Hematopoietic multipotent progenitor cell treated with erythropoietin and hydrocortisone succinate and interleukin-3 and kit ligand, for 17 days (in vitro differentiated cells): ENCODE results near the gene LGMN.

ENCODE experiments used
- DNase-seq: peaks from one replicate; pipeline ENCODE4 v3.0.0-alpha.2; 2015; ENCODE audit warnings: low spot score

Gene LGMN

GRCh38 chr14:92675976-92676375, 72.5 kb downstream of the LGMN start:
- no peak for DNase-seq

- DNase-seq, result no peak
Measured at GRCh38 chr14:92675421-92675820, 73.0 kb downstream of the LGMN start.

GRCh38 chr14:92673601-92674150, 74.8 kb downstream of the LGMN start:
- DNase-seq, result no peak

GRCh38 chr14:92670643-92671366, 77.6 kb downstream of the LGMN start:
- no peak for DNase-seq

- DNase-seq, result peak; percentile 85
Measured at GRCh38 chr14:92670160-92670559, 78.3 kb downstream of the LGMN start.

GRCh38 chr14:92668276-92668973, 80.0 kb downstream of the LGMN start:
- DNase-seq, result no peak

- DNase-seq, result no peak
Measured at GRCh38 chr14:92666251-92666650, 82.2 kb downstream of the LGMN start.

- no peak for DNase-seq
Measured at GRCh38 chr14:92665661-92666110, 82.7 kb downstream of the LGMN start.

- no peak for DNase-seq
Measured at GRCh38 chr14:92663049-92663448, 85.4 kb downstream of the LGMN start.

- DNase-seq, result no peak
Measured at GRCh38 chr14:92660571-92660970, 87.9 kb downstream of the LGMN start.

- DNase-seq, result no peak
Measured at GRCh38 chr14:92659765-92660561, 88.5 kb downstream of the LGMN start.

- DNase-seq, result no peak
Measured at GRCh38 chr14:92658684-92659083, 89.7 kb downstream of the LGMN start.

GRCh38 chr14:92658160-92658559, 90.3 kb downstream of the LGMN start:
- DNase-seq, result no peak

- no peak for DNase-seq
Measured at GRCh38 chr14:92657457-92658142, 90.8 kb downstream of the LGMN start.

- DNase-seq, result no peak
Measured at GRCh38 chr14:92656306-92657081, 91.9 kb downstream of the LGMN start.

GRCh38 chr14:92655419-92656201, 92.8 kb downstream of the LGMN start:
- DNase-seq, result no peak

- no peak for DNase-seq
Measured at GRCh38 chr14:92654239-92654901, 94.1 kb downstream of the LGMN start.
